ENCODE measurements around the gene OR8K3.

Gene OR8K3

DNA sequence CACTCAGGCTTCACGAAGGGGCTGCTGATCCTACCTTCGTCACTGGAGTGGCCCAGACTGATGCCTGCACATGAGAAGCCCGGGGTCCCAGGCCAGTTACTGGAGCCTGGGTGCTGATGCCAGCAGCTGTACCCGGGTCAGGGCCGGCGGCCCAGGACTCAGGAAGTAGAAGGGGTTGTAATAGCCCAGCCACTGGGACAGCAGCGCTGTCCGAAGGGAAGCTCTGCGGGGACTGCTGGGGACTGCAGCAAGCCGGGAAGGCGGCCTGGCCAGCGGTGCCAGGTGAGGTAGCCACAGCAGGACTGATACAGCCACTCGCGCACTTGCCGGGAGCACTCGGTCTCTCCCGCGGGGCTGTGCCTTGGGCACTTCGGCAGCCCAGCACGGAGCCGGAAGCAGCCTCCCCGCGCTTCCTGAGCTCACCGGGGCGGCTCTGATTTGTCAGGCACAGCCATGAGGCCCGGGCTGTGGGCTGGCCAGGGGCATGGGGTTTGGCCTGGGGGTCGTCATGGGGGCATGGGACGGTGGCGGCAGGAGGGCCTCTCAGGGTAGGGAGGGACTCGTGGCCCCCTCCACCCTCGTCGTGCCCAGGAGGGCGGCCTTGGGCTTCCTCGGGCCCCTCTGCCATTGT lies 17.0 kb downstream of the OR8K3 start:
- Histone ChIP-seq H3K4me3 (ENCODE audit: low read depth, low read length, poor library complexity, severe bottlenecking) (no peak overlapping the region), H4K20me1 (ENCODE audit: insufficient read depth, low read length) (no peaks in the 10 kb centered on the region), H3K9ac (ENCODE audit: low read length) (no peak overlapping the region), H3K79me2 (ENCODE audit: insufficient read depth, low read length) (no peaks in the 10 kb centered on the region), H3F3A (ENCODE audit: insufficient read depth, low read length) (no peaks in the 10 kb centered on the region), H3K27me3 (ENCODE audit: insufficient read depth, low read length) (no peaks in the 10 kb centered on the region), H3K9me3 (ENCODE audit: low read length) (no peaks in the 10 kb centered on the region), H3K9me2 (ENCODE audit: low read depth, low read length) (no peaks in the 10 kb centered on the region), H3K4me2 (ENCODE audit: low read length) (no peak overlapping the region), H3K36me3 (ENCODE audit: insufficient read depth, low read length) (no peaks in the 10 kb centered on the region), H2AFZ (ENCODE audit: low read length) (no peak overlapping the region), H3K4me1 (ENCODE audit: insufficient read depth, low read length, severe bottlenecking) (no peaks in the 10 kb centered on the region), H3K27ac (ENCODE audit: low read depth, low read length, poor library complexity, severe bottlenecking) (no peak overlapping the region)
- TF ChIP-seq CTCF (IDR thresholded peaks at IDR 0.05; ENCODE audit: low read length), result no peak
- TF ChIP-seq EZH2 (IDR thresholded peaks at IDR 0.05; ENCODE audit: borderline replicate concordance, low read length), result no peak

GRCh38 chr11:56333156-56333555 lies 18.2 kb downstream of the OR8K3 start:
- Histone ChIP-seq H3K9me2 (ENCODE audit: low read depth, low read length) (no peaks in the 10 kb centered on the region), H3K4me2 (ENCODE audit: low read length) (no peak overlapping the region), H3K27ac (ENCODE audit: low read depth, low read length, poor library complexity, severe bottlenecking) (no peak overlapping the region), H4K20me1 (ENCODE audit: insufficient read depth, low read length) (no peaks in the 10 kb centered on the region), H3K36me3 (ENCODE audit: insufficient read depth, low read length) (no peaks in the 10 kb centered on the region), H3K27me3 (ENCODE audit: insufficient read depth, low read length) (no peaks in the 10 kb centered on the region), H3K79me2 (ENCODE audit: insufficient read depth, low read length) (no peaks in the 10 kb centered on the region), H3F3A (ENCODE audit: insufficient read depth, low read length) (no peaks in the 10 kb centered on the region), H2AFZ (ENCODE audit: low read length) (no peak overlapping the region), H3K9me3 (ENCODE audit: low read length) (no peaks in the 10 kb centered on the region), H3K4me1 (ENCODE audit: insufficient read depth, low read length, severe bottlenecking) (no peaks in the 10 kb centered on the region), H3K4me3 (ENCODE audit: low read depth, low read length, poor library complexity, severe bottlenecking) (no peak overlapping the region), H3K9ac (ENCODE audit: low read length) (no peak overlapping the region)
- TF ChIP-seq CTCF (IDR thresholded peaks at IDR 0.05; ENCODE audit: low read length), result no peak
- no peak for TF ChIP-seq EZH2 (IDR thresholded peaks at IDR 0.05; ENCODE audit: borderline replicate concordance, low read length)

GRCh38 chr11:56340289-56340688 lies 25.3 kb downstream of the OR8K3 start:
- Histone ChIP-seq H3K9me3 (ENCODE audit: low read length) (no peaks in the 10 kb centered on the region), H3K9ac (ENCODE audit: low read length) (no peak overlapping the region), H3K4me3 (ENCODE audit: low read depth, low read length, poor library complexity, severe bottlenecking) (no peak overlapping the region), H3K27me3 (ENCODE audit: insufficient read depth, low read length) (no peaks in the 10 kb centered on the region), H3K79me2 (ENCODE audit: insufficient read depth, low read length) (no peaks in the 10 kb centered on the region), H3F3A (ENCODE audit: insufficient read depth, low read length) (no peaks in the 10 kb centered on the region), H4K20me1 (ENCODE audit: insufficient read depth, low read length) (no peaks in the 10 kb centered on the region), H3K9me2 (ENCODE audit: low read depth, low read length) (no peaks in the 10 kb centered on the region), H3K27ac (ENCODE audit: low read depth, low read length, poor library complexity, severe bottlenecking) (no peak overlapping the region), H2AFZ (ENCODE audit: low read length) (no peak overlapping the region), H3K4me2 (ENCODE audit: low read length) (no peak overlapping the region), H3K4me1 (ENCODE audit: insufficient read depth, low read length, severe bottlenecking) (no peaks in the 10 kb centered on the region), H3K36me3 (ENCODE audit: insufficient read depth, low read length) (no peaks in the 10 kb centered on the region)
- TF ChIP-seq CTCF (IDR thresholded peaks at IDR 0.05; ENCODE audit: low read length) (no peak), EZH2 (IDR thresholded peaks at IDR 0.05; ENCODE audit: borderline replicate concordance, low read length) (no peak)

Data from OCI-LY1 (cell line).